ENCODE data around the gene IRF2BP2.
"Not testable (repeated sequence)": the region's sequence is repeated elsewhere in the genome, so short reads cannot be mapped to it uniquely, and the experiment has no call there.

IRF2BP2 gene

GRCh38 chr1:234610061-234610665 lies at the start of gene IRF2BP2:
Gene IRF2BP2 (minus strand): TSS chr1:234610178. CDS start chr1:234609494, 684 bp downstream.
- DNase-seq (ENCODE audit: low spot score) = peak; percentile 93

- peak; percentile 58 for DNase-seq (ENCODE audit: low spot score)
Measured at GRCh38 chr1:234659538-234659937, 49.6 kb upstream of the IRF2BP2 start.

GRCh38 chr1:234658138-234658537 lies 48.2 kb upstream of the IRF2BP2 start:
- peak; percentile 36 for DNase-seq (ENCODE audit: low spot score)

- DNase-seq (ENCODE audit: low spot score) = peak; percentile 84
Measured at GRCh38 chr1:234656944-234657654, 47.1 kb upstream of the IRF2BP2 start.

- DNase-seq (ENCODE audit: low spot score) = no peak
Measured at GRCh38 chr1:234656070-234656895, 46.3 kb upstream of the IRF2BP2 start.

- no peak for DNase-seq (ENCODE audit: low spot score)
Measured at GRCh38 chr1:234655328-234656069, 45.5 kb upstream of the IRF2BP2 start.

GRCh38 chr1:234654002-234654733 lies 44.2 kb upstream of the IRF2BP2 start:
- DNase-seq (ENCODE audit: low spot score) = no peak

GRCh38 chr1:234649432-234650081 lies 39.6 kb upstream of the IRF2BP2 start:
- no peak for DNase-seq (ENCODE audit: low spot score)

- no peak for DNase-seq (ENCODE audit: low spot score)
Measured at GRCh38 chr1:234647758-234648157, 37.8 kb upstream of the IRF2BP2 start.

GRCh38 chr1:234647245-234647644 lies 37.3 kb upstream of the IRF2BP2 start:
- DNase-seq (ENCODE audit: low spot score) = no peak

GRCh38 chr1:234645964-234646363 lies 36.0 kb upstream of the IRF2BP2 start:
- no peak for DNase-seq (ENCODE audit: low spot score)

GRCh38 chr1:234645474-234645953 lies 35.5 kb upstream of the IRF2BP2 start:
- no peak for DNase-seq (ENCODE audit: low spot score)

GRCh38 chr1:234644928-234645327 lies 35.0 kb upstream of the IRF2BP2 start:
- DNase-seq (ENCODE audit: low spot score) = no peak

GRCh38 chr1:234643850-234644134 lies 33.8 kb upstream of the IRF2BP2 start:
- no peak for DNase-seq (ENCODE audit: low spot score)

GRCh38 chr1:234643111-234643849 lies 33.3 kb upstream of the IRF2BP2 start:
- no peak for DNase-seq (ENCODE audit: low spot score)

GRCh38 chr1:234642428-234642827 lies 32.5 kb upstream of the IRF2BP2 start:
- no peak for DNase-seq (ENCODE audit: low spot score)

- no peak for DNase-seq (ENCODE audit: low spot score)
Measured at GRCh38 chr1:234639961-234640360, 30.0 kb upstream of the IRF2BP2 start.

- no peak for DNase-seq (ENCODE audit: low spot score)
Measured at GRCh38 chr1:234638832-234639799, 29.1 kb upstream of the IRF2BP2 start.

GRCh38 chr1:234634922-234635321 lies 24.9 kb upstream of the IRF2BP2 start:
- DNase-seq (ENCODE audit: low spot score) = not testable (repeated sequence)
